HG03039 (cell line): ENCODE data around the gene GPI.

Source experiments
- ATAC-seq: cut with Tn5 transposase; IDR thresholded peaks from one replicate; pipeline ENCODE4 v1.9.1; 2021; ENCODE audit warnings: mild to moderate bottlenecking, moderate library complexity; ENCODE audit not compliant: unreplicated experiment

GPI gene

DNA sequence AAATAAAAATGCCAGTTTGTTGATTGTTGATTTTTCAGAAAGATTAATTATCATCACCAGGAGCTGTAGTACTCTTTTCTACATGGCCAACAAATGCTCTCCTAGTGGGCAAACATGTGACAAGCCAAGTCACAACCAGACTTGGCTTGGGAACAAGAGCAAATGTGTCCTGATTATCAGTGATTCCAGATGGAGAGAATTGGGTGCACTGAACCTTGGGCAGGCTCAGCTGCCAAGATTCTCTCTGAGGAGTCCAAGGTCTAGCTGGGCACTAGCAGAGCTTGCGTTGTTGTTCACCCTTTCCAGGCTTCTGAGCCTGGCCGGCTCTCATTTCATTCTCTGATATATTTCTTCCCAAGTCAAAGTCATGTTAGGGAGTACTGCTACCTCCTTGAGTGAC lies 27.3 kb upstream of the GPI start:
- no peak for ATAC-seq

DNA sequence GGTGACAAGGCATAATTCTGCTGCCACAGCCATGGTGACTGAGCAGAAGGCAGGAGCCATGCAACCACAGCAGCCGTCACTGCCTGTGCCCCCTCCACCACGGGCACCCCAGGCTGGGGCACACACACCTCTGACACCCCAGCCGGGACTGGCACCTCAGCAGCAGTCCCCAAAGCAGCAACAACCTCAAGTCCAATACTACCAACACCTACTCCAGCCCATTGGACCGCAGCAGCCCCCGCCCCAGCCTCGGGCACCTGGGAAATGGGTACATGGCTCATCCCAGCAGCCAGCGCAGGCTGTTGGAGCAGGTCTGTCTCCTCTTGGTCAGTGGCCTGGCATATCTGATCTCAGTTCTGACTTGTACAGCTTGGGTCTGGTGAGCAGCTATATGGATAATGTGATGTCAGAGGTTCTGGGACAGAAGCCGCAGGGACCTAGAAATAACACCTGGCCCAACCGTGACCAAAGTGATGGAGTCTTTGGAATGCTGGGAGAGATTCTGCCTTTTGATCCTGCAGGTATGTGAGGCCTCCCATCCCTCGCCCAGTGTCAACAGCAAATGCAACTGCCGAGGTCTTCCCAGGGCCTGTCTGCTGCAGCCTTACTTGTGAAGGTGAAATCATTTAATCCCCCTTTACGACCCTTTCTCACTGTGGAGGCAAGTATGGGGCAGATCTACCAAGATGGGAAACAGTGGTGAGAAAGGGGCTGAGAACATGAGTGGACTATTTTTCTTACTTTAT lies 22.9 kb upstream of the GPI start:
- no peak for ATAC-seq

DNA sequence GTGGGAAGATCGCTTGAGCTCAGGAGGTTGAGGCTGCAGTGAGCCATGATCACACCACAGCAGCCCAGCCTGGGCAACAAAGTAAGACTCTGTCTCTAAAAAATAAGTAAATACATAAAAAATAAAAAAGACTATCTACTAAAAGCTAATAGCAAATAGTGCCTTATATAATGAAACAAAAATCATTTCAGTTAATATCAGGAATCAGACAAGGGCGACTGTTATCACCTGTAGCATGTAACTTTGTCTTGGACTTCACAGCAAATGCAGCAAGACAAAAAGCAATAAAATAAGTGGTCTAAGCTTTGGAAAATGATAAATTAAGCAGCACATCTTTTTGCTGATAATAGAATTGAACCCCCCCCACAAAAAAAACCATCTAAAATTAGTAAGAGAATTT lies 21.2 kb upstream of the GPI start:
- no peak for ATAC-seq

DNA sequence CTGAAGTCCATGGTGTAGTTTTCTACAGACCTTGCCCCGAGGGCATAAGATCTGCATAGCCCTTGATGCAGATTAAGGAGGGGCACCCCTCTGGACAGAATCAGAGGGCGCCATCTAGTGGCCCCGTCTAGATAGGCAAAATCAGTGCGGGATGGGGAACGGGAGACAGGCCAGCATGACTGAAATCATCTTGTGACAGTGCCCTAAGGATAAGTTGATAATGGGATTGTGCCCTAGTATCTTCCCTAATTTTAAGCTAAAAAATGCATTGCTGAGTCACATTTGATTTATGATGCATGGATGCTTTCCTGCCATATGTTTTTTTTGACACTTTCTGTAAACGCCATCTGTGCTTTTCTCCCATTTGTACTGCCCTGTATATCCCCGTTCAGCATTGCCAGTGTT lies 19.0 kb upstream of the GPI start:
- ATAC-seq: no peak

DNA sequence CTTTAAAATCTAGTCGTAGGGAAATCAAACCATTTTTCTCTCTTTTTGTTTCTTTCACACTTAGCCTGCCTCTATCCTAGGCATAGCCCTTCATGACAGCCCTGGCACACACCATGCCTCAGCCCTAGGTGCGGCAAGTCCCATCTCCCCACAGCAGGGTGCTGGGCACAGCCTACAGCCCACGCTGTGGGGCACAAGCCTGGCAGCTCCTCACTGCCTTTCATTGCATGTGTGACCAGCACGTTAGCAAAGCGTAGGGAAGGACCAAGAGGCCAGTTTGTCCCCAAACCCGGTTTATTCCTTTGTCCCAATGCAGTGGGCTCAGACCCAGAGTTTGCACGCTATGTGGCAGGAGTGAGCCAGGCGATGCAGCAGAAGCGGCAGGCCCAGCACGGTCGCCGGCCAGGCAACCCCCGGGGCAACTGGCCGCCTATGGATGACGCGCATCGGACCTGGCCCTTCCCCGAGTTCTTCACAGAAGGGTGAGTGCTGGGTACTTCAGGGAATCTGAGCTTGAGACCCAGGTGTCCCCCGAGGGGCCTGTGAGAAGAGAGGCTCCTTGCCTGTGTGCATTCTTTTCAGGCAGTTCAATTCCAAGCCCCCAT lies 17.3 kb upstream of the GPI start:
- no peak for ATAC-seq

DNA sequence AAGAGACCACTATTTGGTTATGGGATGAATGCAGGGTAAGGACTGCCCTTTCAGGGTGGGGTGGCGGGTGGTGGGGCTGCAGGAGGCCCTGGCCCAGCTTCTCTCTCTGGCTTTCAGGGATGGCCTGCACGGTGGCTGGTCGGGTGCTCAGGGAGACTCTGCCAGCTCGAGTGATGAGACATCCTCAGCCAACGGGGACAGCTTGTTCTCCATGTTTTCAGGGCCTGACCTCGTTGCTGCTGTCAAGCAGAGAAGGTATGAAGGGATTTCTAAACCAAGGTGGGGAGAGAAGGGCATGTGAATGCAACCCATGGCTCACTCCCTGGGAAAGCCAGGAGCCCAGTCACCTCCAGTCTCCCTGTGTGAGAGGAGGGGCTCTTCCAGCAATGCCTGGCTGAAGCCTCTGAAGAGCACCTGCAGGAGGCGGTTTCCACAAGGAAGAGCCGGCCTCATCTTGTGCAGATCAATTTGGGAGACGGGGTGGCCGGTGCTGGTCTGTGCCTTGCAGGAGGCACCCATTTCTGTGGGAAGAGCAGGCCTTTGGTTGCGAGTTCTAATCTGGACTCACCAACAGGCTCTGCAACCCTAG lies 16.0 kb upstream of the GPI start:
- no peak for ATAC-seq

DNA sequence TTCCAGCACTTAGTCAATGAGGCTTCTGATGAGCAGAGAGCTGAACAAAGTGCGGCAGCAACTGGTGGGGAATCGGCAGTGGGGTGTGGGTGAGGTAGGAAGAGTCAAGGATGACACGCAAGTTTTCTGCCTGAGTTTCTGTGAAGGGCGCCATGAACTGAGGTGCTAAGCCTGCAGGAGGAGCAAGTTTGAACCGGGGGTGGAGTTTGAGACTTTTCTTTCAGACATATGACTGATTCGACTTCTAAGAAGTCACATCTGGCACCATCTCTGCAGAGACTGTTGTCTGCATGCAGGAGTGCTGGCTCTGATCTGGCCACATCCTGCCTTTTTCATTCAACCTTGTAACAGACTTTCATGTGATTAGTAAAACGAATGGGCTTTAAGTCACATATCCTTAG lies 14.8 kb upstream of the GPI start:
- no peak for ATAC-seq

DNA sequence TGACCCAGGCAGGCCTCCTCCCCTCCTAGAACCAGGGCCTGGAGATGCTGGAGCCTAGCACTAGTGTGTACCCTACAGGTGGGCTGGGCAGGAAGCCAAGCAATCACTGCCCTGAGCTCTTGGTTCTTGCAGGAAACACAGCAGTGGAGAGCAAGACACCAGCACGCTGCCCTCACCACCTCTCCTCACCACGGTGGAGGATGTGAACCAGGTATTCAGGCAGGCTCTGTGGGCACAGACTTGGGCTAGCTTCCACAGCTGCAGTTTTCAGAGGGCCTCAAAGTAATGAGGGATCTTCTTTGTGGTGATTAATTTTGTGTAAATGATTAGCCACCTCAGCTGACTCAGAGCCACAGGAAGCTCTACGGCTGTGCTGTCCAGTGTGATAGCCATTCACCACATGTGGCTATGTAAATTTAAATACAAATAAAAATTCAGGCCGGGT lies 13.6 kb upstream of the GPI start:
- ATAC-seq: no peak

DNA sequence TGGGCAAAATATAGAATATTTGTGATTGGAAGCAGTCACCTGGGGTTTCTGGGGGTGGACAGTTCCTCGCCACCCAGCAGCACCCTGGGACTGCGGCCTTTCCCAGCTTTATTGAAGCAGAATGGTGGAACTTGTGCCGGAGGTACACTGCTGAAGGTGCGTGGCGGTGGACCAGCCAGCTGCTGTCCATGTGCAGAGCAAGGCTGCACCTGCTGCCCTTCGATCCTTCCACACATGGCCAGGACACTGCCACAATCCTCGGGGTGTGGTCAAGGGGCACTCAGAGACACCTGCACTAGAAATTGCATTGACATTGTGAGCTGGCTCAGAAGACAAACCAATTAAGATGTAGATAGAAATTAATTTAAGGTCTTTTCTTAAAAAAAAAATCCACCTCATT lies 11.4 kb upstream of the GPI start:
- ATAC-seq: no peak

DNA sequence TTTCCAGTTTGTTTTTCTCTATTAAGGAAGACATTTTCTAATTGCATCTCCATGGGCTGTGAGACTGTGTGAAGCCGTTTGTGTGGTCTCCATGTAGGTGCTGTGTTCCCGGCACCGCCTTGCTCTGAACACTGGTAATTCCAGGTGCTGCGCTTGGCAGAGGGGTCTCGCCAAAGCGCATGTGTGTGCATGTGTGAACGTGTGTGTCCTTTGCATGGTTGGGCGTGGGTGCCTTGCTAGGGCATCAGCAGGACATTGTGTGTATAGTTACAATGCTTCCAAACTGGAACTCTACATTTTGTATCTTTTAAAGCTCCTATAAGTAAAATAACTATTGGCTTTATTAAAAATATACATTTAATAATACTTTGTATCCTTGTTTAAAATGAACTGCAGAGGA lies 9.8 kb upstream of the GPI start:
- ATAC-seq: no peak

DNA sequence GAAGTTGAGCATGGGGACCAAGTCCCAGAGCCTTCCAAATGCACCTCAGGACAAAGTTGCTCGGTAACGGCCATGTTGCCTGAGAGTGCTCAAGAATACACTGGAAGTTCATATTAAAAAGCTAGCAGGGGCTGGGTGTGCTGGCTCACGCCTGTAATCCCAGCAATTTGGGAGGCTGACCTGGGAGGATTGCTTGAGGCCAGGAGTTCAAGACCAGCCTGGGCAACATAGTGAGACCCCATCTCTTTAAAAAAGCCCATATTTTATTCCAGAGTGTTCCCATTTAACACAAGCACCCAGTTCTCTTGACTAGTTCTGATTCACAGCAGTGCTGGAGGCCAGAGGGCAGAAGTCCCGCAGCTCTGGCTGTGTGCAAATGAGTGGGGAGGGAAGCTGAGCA lies 8.1 kb upstream of the GPI start:
- no peak for ATAC-seq

DNA sequence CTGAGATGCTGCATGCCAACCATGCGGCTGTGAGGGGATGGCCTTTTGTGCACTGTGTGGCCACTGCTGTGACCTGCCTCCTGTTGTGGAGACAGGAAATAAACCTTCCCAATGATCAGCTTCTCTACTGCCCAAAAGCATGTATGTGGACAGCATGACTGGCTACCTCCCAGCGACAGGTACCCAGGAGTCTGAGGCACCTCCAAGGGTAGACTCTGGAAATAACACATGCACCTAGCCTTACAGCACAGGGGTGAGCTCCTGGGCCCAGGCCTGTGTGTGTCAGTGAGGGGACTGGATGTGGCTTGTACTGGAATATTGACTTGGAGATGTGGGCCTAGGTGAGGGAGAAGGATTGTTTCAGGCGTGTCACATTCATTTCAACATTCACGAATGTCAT lies 7.6 kb upstream of the GPI start:
- ATAC-seq: no peak

DNA sequence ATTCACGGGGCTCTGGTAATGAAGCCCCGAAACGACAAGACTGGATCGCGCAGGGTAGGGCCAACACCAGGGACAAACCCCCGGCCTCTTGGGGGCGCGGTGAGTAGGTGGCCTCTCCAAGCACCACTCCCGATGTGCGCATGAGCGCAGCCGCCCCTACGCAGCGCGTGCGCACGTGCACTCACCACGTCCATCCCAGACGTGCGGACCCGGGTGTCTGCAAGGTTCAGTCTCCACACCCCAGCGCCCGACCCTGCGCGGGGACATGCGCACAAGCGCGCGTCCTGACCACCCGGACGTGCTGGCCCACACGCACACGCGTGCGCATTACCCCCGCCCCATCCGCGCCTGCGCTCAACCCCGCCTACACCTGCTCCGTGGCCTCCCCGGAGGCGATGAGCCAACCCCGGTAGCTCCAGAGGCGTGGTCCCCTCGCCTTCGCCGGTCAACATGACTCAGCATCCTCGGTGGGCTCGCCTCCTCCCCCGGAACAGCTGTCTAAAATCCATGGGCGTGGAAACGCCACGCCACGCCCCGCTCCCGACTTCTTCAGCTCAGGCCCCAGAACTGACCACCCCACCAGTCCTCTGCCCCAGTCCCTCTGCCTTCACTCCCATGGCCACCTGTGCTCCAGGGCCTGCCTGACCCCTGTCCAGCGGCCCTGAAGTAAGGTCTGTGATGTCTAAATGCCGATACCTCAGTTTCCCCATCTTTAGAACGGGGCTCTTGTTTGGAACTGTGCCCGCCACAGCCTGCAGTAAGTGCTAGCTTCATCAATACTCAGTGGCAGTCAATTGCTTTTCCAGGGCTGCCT lies 5.6 kb upstream of the GPI start:
- ATAC-seq: peak; percentile 93

DNA sequence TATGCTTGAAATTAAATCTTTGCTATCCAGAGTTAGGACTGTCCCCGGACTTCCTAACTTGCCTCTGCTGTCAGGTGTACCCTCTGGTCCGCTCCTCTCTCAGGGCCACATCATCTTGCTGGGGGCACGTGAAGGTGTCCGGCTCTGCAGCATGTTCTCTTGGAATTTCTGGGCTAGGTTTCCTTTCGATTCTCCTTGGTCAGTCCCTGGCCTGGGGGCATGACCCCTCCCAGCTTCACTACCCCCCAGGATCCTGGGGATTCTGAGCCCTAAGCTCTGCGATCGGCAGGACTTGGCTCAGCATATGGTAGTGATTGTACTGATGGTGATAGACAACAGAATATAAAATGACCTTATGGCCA lies 5.1 kb upstream of the GPI start:
- ATAC-seq: no peak

DNA sequence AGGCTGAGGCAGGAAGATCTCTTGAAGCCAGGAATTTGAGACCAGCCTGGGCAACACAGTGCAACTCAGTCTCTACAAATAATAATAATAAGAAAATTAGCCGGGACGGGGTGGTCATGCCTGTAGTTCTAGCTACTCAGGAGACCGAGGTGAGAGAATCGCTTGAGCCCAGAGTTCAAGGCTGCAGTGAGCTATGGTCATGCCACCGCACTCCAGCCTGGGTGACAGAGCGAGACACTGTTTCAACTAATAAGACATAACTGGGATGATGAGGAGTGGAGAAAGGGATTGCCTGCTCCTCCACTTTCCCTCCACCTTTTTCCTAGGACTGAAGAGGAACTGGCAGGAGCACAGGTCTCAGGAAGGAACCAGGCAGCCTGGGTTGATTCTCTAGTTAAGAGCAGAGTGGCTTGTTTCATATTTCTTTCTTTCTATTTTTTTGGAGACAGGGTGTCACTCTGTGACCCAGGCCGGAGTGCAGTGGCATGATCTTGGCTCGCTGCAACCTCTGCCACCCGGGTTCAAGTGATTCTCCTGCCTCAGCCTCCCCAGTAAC lies 4.6 kb upstream of the GPI start:
- ATAC-seq: no peak

DNA sequence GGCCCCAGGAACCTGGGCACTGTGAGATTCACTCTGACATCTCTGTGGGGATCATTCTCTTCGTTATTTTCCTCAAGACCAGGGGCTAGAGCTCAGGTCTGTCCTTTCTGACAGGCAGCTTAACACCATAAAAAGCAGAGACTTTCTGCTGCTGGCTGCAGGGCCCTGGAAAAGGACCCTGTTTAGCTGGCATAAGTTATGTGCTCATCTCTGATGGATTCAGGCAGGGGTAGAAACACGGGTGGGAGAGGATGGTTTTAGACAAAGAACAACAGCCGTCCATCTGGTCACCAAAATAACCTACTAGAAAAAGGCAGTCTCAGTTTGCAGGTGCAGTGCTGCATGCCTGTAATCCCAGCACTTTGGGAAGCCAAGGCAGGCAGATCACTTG lies 2.3 kb upstream of the GPI start:
- no peak for ATAC-seq

DNA sequence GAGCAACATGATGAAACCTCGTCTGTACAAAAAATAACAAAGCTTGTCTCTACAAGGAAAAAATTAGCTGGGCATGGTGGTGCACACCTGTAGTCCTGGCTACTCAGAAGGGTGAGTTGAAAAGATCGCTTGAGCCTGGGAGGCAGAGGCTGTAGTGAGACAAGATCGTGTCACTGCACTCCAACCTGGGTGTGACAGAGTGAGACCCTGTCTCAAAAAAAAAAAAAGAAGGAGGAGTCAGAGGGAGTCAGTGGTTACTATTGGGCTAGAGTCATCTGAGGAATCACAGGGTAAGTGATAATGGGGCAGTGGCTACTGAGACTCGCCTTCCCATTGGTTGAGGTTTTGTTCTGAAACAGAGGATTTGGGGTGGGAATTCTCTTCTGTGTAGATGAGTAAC lies 1.9 kb upstream of the GPI start:
- ATAC-seq: no peak

DNA sequence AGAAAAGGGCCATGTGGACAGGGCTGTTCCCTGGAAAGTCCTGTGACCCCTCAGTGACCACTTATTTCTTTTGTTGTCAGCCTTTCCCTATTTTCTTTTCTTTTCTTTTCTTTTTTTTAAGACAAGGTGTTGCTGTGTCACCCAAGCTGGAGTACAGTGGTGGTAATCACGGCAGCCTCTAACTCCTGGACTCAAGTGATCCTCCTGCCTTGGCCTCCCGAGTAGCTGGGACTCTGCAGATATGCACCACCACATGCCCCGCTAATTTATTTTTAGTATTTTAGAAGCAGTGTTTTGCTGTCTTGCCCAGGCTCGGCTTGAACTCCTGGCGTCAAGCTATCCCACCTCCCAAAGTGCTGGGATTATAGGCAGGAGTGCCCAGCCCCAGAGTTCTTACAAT lies 1.1 kb upstream of the GPI start:
- no peak for ATAC-seq

DNA sequence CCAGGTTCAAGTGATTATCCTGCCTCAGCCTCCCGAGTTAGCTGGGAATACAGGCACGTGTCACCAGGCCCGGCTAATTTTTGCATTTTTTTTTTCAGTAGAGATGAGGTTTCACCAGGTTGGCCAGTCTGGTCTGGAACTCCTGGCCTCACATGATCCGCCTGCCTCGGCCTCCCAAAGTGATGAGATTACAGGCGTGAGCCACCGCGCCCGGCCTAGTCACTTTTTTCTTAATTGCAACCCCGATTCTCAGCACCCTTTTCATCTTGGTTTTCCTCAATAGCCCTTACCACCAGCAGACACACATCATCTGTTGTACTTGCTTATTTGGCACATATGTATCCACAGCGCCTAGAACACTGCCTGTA lies 550 bp upstream of the GPI start:
- ATAC-seq: no peak

DNA sequence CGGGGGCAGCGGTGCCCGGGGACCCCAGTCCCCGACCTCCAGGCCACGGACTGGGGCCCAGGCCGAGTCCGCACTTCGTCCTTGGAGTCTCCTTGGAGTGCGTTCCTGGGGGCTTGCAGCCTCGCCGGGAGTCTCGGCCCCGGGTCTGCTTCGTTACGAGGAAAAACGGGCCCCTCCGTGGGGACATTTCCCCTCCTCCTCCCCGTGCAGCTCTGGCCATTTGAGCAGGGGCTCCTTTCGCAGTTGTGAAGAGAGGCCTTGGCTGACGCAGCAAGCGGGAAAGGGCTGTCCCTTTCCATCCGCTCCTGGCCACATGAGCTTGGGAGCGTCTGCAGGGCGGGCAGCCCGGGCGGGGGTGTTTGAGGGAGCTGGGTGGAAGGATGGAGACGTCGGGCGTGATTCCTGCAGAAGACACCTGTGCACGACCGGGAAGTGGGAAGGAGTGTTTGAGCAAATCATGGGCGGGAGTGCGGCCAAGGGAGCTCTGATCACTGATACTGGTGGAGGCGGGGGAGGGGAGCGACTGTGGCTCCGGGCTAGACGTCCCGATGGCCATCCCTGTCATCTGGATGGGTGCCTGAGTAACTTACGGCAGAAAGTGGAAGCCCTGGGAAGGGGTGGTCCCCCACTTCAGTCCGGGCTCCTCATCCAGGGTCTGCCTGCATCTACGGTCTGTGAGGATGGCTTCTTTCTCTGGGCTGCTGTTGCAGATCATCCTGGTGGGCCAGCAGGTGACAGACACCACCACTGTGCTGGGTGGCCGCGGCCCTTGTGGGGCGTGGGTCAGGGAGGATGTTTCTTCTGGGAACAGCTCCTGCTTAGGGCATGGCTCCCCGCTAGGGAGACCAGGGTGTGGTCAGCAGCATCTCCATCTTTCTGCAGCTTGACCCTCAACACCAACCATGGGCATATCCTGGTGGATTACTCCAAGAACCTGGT lies 736 bp downstream of the GPI start:
- ATAC-seq: no peak
